NCI-H2107 treated with DMSO at 0.1 percent for 48 hours (cell line): ENCODE results near the gene AGBL2.
"Not testable (repeated sequence)": the region's sequence is repeated elsewhere in the genome, so short reads cannot be mapped to it uniquely, and the experiment has no call there.

Source experiments
- DNase-seq: peaks from one replicate; lab custom pipeline; 2025; ENCODE audit not compliant: unreplicated experiment; lab: John Stamatoyannopoulos, UW

AGBL2 gene, protein sequence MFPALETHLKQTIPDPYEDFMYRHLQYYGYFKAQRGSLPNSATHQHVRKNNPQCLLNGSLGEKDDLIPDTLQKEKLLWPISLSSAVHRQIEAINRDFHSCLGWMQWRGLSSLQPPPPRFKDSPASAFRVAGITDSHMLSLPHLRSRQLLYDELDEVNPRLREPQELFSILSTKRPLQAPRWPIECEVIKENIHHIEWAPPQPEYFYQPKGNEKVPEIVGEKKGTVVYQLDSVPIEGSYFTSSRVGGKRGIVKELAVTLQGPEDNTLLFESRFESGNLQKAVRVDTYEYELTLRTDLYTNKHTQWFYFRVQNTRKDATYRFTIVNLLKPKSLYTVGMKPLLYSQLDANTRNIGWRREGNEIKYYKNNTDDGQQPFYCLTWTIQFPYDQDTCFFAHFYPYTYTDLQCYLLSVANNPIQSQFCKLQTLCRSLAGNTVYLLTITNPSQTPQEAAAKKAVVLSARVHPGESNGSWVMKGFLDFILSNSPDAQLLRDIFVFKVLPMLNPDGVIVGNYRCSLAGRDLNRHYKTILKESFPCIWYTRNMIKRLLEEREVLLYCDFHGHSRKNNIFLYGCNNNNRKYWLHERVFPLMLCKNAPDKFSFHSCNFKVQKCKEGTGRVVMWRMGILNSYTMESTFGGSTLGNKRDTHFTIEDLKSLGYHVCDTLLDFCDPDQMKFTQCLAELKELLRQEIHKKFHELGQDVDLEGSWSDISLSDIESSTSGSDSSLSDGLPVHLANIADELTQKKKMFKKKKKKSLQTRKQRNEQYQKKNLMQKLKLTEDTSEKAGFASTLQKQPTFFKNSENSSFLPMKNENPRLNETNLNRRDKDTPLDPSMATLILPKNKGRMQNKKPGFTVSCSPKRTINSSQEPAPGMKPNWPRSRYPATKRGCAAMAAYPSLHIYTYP

DNA sequence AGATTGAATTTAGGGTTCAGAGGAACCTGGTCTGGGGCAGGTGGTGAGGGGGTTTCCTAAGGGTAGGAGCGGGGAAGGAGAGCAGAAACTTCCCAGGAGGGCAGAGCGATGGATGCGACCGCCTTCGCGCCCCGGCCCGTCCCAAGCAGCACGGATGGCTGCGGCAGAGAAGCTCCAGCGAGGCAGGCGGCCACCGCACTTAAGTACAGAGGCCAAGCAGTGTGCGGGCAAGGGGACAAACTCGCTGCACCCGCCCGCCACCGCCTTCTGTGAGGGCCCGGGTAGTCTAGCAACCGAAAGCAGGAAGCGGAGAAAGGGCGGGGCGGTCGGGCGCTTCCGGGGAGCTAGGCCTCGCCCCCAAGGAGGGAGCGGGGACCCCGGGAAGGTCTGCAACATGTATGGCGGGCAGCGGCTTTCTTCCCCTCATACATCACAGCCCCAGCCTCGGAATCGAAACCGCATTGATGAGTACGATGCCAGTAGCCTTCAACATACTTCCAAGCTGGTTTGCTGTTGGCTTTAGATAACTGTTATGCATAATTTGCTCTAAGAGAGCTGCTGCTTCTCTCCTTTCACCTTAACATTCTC, at the start of gene AGBL2:
TSS of gene AGBL2 (minus strand) at position 288 of the 588 bp plus-strand sequence. CDS start 719 bp downstream, outside the sequence.
- peak; percentile 33 for DNase-seq

- not testable (repeated sequence) for DNase-seq
Measured at GRCh38 chr11:47759291-47759690, 44.1 kb upstream of the AGBL2 start.

DNA sequence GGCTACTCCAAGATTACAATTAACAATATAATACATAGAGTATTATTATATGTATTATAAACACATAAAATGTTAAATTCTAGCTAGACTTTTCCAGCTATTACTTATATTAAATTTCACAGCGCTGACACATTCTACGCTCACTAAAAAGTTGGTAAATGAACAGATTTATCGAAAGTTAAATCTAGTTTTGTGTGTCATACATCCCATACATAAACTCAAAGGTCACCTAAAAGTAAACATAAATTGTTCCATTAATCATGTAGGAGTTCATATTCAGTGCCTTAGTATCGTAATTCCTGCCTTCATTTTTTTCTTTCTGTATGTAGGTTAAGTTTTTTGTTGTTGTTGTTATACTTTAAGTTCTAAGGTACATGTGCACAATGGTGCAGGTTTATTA, 41.0 kb upstream of the AGBL2 start:
- DNase-seq, result no peak

DNA sequence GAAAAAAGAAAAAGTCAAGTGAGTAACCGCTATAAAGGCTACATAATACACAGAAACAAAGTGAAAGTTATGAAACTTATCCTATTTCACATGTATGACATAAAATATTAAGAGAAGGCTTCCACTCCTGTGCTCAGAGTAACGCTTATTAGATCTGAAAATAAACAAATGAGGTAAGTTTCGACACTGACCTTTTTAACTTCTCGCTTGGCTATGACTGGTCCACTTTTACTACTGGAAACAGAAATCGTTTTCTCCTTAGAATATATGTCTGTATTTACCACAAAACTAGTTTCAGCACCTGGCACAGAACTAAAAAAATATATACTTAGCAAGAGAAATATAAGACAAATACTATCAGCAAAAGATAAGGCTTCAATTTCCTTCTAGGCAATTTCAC, 35.6 kb upstream of the AGBL2 start:
- no peak for DNase-seq

DNA sequence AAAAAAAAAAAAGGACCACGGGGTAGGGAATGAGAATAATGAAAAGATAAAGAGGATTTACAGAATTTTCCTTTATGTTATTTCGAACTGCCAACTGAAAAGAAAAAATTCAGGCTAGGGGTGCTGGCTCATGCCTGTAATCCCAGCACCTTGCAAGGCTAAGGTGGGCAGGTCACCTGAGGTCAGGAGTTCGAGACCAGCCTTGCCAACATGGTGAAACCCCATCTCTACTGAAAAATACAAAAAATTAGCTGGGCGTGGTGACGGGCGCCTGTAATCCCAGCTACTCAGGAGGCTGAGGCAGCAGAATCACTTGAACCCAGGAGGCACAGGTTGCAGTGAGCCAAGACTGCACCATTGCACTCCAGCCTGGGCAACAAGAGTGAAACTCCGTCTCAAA, 27.3 kb upstream of the AGBL2 start:
- DNase-seq, result not testable (repeated sequence)

GRCh38 chr11:47737817-47738216, 22.6 kb upstream of the AGBL2 start:
- not testable (repeated sequence) for DNase-seq

GRCh38 chr11:47732271-47732670, 17.1 kb upstream of the AGBL2 start:
- no peak for DNase-seq

DNA sequence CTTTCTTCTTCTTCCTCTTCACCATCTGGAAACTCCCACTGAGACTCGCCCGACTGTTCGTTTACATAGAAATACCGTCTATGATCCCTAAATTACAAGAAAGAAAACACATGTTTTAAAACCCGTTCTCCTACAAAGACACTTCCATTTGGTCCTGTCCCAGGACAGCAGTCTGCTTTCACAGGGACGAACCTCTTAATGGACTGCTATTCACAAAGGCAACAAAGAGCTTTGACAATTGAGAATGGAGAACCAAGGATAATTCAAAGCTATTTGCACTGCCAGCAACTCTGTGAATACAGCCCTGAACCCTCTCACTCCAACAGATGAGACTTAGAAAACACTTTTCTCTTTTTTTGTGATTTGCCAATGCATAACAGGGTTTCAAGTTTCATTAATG, 16.3 kb upstream of the AGBL2 start:
- DNase-seq, result no peak

DNA sequence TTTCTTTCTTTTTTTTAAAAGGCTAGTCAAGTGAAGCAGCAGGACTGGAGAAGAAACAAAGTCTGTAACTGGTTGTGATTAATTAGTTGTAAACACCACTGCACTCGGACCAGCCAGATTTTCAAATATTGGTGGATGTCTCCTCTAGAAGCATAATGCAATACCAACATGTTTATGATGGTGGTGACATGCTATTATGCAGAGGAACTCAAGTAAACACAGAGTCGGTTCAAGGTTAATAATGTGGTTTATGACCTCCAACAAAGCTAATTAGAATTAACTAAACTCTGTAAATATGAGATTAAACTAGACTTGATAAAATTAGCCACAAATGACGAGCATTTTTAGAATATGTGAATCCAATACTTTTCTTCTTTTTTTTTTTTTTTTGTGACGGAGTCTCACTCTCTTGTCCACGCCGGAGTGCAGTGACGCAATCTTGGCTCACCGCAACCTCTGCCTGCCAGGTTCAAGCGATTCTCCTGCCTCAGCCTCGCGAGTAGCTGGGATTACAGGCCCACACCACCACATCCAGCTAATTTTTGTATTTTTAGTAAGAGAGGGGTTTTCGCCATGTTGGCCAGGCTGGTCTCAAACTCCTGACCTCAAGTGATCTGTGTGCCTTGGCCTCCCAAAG, 11.8 kb upstream of the AGBL2 start:
- no peak for DNase-seq

- no peak for DNase-seq
Measured at GRCh38 chr11:47726118-47726442, 10.9 kb upstream of the AGBL2 start.

DNA sequence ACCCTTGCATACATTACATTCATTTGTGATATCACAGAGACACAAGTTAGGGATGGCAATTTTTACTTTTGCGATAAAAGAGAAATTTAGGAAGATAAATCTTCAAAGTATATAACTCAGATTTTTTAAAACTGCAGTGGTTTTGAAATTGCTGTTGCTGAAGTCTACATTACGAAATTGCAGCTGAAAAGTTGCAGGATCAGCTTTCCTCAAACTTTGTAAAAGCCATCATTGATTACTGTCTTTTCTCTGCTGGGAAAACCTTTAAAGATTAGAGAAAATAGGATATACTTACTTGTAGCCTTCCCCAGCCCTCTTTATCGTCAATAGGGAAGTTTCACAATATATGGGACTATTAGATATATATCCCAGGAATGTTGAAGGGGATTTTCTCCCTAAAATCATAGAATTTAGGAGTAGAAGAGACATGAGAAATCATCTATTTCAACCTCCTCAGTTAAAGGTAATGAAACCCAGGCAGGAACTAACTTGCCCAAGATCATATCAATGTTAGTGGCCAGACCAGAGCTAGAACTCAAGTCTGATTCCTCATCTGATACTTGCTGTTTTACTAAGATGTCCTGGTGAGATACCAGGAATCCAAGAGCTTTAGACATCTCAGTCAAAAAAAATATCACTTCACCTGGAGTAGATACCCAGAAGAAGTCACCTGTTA, 10.4 kb upstream of the AGBL2 start:
- DNase-seq, result no peak

- no peak for DNase-seq
Measured at GRCh38 chr11:47724041-47724729, 9.0 kb upstream of the AGBL2 start.

- DNase-seq, result no peak
Measured at GRCh38 chr11:47723041-47723440, 7.9 kb upstream of the AGBL2 start.

DNA sequence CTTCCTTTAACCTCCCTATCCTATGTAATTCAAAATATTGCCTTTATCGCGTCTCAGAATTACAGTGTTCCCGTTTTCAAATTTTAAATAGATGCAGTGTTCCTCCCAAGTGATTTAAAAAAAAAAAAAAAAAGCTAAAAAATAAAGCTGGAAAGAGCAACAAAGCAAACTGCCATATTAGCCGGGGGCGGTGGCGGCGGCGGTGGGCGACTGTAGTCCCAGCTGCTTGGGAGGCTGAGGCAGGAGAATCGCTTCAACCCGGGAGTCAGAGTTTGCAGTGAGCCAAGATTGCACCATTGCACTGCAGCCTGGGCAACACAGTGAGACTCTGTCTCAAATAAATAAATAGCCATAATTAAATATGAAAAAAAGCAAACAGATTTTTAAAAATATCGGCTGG, 5.5 kb upstream of the AGBL2 start:
- no peak for DNase-seq

DNA sequence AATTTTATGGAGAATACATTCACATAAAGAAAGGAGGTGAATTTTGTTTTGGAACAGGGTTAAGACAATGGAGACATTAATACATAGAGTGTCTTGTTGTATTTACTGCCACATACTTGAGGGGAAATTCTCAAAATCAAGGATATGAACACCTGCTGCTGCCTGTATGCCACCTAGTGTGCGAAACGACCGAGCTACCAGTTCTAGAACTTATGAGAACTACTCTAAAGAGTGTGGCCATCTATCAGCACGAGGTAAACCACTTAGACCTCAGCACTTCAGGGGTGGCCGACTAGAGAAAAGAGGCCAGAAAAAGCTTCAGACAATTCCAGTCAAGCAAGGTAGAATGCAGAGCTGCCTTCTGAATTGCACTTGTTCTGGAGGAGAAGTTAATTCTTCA, 1.5 kb upstream of the AGBL2 start:
- DNase-seq, result no peak

DNA sequence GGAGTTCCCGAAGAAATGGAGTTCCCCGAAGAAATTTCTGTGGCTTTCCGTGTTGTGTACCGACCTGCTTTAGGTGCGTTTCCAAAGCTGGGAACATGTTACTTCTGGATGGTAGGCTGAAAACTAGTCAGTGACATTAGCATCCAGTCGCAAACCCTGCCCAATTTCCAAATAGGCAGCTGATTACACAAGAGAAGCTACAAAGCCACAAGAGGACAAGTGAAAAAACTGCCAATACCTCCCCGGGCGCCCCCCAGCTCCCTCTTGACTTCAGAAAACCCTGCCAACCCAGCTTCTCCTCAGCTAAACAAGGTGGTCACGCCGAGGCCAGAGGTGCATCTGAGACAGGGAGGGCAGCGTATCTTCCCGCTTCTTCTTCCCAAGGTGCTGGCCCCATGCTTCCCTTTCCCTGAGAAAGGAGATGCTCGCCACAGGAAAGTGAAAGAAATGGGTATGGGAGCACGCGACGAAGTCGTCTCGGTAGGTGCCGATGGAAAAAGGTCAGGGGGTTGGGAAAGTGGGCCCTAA, 551 bp downstream of the AGBL2 start:
- DNase-seq, result peak; percentile 34

- DNase-seq, result no peak
Measured at GRCh38 chr11:47711816-47712215, 3.4 kb downstream of the AGBL2 start.

GRCh38 chr11:47711225-47711624, 3.9 kb downstream of the AGBL2 start:
- no peak for DNase-seq

- not testable (repeated sequence) for DNase-seq
Measured at GRCh38 chr11:47707275-47707786, 7.8 kb downstream of the AGBL2 start.

DNA sequence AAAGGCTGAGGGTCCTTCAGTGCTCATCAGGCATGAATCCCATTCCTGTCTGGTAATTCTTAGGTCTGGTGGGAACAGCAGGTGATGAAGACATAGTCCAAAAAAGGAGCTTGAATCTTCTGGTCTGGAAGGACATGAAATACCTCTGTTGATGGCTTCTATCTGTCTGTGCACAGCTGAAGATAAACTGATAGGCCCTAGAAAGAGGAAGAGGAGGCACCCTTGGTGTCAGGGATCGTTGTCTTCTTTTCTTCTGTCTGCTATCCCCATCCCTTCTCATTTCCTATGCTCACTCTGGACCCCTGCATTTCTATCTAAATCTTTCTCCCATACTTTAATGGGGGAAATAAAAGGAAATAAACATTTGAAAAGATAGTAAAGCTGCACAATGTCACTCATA, 9.4 kb downstream of the AGBL2 start:
- DNase-seq, result no peak
